Astrocyte of the cerebellum (primary cell): Measurements from ENCODE around the gene CEBPG.

ENCODE experiments used
- DNase-seq: peaks from one replicate; pipeline ENCODE4 v3.0.0-alpha.2; 2011; ENCODE audit warnings: low read depth
- H3K4me3 ChIP-seq: 2 replicates; pipeline ENCODE4 v1.5.1; 2011; ENCODE audit warnings: mild to moderate bottlenecking, low read depth, low read length, moderate library complexity
- in situ Hi-C: cut with HindIII; loops from 2 replicates; pipeline ENCODE4 v1.10.0; 2017; ENCODE audit warnings: low sequenced_read_pairs
- TF ChIP-seq, protein P1 (sequence below): IDR thresholded peaks from 2 replicates; pipeline ENCODE4 v1.5.1; 2012; ENCODE audit warnings: low read length, low read depth, moderate library complexity, mild to moderate bottlenecking; ENCODE audit errors: missing control alignments

Gene CEBPG

DNA sequence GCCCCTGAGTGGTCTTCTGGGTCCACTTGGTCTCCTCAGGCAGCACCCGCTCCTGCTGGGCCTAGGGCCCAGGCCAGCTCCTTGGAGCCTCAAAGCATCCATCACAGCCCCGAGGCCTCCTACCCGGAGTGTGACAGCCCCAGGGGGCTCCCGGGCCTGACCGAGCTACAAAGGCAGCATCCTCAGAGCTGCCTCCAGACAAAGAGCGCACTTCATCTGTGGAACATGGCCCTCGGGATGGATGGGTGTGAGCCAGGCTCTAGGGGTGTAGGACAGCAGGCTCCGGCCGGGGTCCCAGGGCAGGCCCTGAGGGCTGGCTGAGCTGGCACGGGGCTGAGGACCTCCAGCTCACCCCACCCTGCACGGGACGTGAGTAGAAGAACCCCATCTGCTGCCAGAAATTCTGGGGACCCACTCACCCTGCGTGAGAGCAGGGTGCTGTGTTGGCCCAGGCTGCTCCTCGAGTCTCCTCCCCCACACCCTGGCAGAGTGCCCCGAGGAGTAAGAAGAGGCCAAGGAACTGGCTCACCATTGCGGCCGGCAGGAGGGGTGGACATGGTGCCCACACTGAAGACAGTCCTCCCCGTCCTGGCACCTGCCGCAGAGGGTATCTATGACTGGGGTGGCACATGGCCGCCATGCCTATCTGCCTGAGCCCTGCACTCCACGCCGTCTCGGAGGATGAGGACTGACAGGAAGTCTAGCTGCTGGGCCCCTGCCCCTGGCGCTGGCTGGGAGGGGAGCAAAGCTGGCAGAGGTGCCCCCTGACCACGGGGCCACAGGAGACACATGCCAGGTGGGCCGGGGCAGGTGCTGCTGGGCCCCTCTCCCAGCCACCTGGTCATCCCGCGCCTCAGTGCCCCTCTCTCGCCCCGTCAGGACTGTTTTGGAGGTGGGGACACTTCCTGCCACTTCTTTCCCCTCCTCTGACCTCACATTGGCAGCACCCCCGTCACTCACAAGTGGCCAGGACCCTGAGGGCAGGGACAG is 22.3 kb downstream of the CEBPG start:
- TF ChIP-seq, protein P1, sequence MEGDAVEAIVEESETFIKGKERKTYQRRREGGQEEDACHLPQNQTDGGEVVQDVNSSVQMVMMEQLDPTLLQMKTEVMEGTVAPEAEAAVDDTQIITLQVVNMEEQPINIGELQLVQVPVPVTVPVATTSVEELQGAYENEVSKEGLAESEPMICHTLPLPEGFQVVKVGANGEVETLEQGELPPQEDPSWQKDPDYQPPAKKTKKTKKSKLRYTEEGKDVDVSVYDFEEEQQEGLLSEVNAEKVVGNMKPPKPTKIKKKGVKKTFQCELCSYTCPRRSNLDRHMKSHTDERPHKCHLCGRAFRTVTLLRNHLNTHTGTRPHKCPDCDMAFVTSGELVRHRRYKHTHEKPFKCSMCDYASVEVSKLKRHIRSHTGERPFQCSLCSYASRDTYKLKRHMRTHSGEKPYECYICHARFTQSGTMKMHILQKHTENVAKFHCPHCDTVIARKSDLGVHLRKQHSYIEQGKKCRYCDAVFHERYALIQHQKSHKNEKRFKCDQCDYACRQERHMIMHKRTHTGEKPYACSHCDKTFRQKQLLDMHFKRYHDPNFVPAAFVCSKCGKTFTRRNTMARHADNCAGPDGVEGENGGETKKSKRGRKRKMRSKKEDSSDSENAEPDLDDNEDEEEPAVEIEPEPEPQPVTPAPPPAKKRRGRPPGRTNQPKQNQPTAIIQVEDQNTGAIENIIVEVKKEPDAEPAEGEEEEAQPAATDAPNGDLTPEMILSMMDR: no peak
- no peak overlapping the region for H3K4me3 ChIP-seq
- in situ Hi-C loops: no loop called here
- no peak for DNase-seq

DNA sequence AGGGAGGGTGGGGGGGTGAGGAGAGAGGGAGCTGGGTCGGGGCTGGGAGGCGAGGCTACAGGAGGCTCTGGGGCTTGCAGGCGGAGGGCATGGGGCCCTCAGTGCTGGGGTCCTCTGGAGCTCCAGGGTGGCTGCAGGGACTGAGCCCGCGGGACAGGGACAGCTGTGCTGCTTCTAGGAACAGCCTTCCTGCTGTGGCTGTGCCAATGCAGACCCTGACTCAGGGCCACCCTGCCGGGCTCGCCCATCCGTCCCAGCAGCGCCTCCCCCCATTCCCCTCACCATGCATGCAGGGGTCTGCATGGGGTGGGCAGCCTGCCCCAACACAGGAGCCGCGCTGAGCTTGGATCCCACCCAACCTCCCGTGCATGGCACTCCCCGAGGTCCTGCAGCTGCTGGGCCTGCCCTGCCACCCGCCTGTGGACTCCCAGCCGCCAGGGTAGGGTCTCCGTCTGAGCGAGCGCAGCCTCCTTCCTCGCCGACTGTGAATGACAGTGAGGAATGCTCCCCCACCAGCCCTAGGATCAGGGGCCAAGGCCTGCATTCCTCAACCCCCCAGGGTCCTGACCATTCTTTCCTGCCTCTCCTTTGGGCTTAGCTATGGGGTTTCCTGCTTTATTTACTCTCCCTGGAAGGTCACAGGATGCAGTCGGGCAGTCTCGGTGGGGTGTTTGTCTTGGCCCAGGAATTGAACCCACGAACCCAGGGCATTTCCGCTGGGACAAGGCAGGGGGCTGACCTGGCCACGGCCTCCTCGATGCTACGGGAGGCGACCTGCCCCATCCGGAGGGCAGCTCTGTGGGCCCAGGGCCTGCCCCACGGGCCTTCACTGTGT is 23.4 kb downstream of the CEBPG start:
- in situ Hi-C loops: no loop called here

DNA sequence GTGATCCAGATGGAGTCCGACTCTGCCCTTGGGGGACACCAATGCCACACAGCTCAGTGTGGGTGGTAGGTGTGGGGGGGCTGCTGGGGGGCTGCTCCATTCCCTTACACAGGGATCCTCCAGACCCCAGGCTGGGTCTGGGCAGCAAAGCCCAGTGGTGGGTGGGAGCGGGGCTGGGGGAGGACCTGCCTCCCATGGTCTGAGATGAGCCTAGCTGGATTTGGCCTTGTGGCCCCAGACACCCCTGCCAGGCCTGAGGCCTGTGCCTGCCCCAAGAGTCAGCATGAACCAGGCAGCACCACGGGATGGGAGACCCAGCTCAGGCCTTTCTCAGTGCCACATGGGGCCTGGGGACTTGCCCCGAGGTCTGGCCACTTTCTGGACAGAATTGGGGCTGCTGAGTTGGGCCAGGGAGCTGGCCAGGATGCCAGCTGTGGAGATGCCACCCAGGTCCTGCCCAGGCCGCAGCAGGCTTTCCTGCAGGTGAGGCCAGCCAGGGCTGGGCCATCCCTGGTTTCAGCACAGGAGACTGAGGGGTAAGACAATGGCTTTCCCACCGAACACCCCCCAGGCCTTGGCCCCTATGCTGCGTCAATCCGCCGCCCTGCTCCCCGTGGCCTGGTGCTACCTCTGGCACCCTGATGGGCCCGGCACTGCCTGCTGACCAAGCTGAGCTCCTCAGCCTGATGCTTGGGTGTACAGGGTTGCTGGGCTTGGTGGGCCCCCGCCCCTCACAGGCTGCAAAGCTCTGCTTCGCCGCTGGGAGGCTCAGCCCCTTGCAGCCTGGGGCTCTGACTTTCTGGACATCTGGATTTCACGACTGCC is 24.2 kb downstream of the CEBPG start:
- TF ChIP-seq, protein P1: peak; percentile 57
- no peak for DNase-seq
- in situ Hi-C loops: no loop called here
- no peak overlapping the region for H3K4me3 ChIP-seq

More for the DNA sequence above, 23.4 kb downstream of the CEBPG start:
- H3K4me3 ChIP-seq: no peak overlapping the region
- TF ChIP-seq, protein P1: no peak
- DNase-seq: no peak

DNA sequence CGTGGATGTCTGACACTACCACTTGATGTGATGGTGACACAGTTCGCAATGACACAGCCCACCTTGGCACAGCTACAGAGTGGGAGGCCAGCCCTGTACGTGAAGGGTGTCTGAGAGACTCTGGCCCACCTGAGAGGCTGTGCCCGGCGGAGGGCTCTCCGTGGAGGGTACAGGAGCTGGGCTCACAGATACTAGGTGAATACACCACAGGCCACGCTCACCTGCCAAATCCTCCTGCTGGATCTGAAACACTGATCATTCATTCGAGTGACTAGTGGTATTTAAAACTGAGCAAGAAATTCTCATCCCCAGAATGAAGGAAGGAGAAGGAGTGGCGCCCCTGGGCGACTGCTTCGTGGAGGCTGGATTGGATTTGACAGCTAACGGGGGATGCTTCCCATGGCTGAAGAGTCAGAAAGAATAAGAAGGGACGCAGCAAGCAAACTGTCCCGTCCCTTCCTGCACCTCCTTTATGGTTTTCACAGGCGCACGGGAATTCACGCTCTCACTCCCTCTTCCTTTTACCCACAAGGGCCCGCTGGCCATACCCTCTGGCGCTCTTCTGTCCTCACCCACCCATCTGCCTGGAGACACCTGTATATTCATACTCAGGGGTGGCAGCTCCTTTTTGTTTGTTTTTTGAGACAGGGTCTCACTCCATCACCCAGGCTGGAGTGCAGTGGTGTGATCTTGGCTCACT is 25.0 kb downstream of the CEBPG start:
- no peak for DNase-seq
- H3K4me3 ChIP-seq: no peak overlapping the region
- in situ Hi-C loops: no loop called here
- TF ChIP-seq, protein P1: no peak

DNA sequence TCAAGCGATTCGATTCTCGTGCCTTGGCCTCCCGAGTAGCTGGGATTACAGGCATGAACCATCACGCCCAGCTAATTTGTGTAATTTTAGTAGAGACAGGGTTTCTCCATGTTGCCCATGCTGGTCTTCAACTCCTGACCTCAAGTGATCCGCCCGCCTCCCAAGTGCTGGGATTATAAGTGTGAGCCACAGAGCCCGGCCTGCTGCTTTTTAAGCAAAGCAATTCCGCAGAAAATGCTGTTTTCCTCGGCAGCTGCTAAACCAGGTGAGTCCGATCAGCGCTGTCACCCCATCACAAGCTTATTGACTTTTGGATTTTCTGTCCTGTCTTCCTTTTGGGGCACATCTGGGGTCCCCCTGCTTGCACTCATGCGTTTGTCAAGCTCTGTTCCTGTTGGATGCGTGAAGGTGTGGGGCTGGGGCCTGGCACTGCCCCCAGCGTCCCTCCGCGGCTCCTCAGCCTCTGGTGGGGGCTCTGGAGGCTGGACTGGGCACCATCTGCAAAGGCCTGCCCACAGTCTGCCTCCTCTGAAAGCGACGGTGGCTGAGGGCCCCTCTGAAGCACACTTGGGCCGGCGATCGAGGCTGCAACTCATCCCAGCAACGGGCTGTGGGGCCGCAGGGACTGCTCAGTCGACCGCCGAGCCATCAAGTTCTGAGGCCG is 25.7 kb downstream of the CEBPG start:
- DNase-seq: no peak
- H3K4me3 ChIP-seq: no peak overlapping the region
- TF ChIP-seq, protein P1: no peak
- in situ Hi-C loops: no loop called here
